AG20443 (cell line): Measurements from ENCODE around the gene TARS2.

Experiments used
- DNase-seq: peaks from one replicate; pipeline ENCODE4 v3.0.0; 2012; ENCODE audit warnings: low spot score, mixed read lengths

TARS2 gene

GRCh38 chr1:150536836-150537731 is 49.9 kb downstream of the TARS2 start:
- no peak for DNase-seq

- peak; percentile 88 for DNase-seq
Measured at GRCh38 chr1:150537732-150538684, 50.8 kb downstream of the TARS2 start.

- DNase-seq: peak; percentile 43
Measured at GRCh38 chr1:150543500-150544143, 56.4 kb downstream of the TARS2 start.

- no peak for DNase-seq
Measured at GRCh38 chr1:150544204-150544603, 57.0 kb downstream of the TARS2 start.

GRCh38 chr1:150545486-150546032 is 58.3 kb downstream of the TARS2 start:
- no peak for DNase-seq

- DNase-seq: no peak
Measured at GRCh38 chr1:150546294-150546937, 59.2 kb downstream of the TARS2 start.

GRCh38 chr1:150548324-150548631 is 61.1 kb downstream of the TARS2 start:
- no peak for DNase-seq

- DNase-seq: peak; percentile 80
Measured at GRCh38 chr1:150548632-150549495, 61.6 kb downstream of the TARS2 start, which contains the start of gene ADAMTSL4. Gene ADAMTSL4 (plus strand): TSS chr1:150549408. CDS start chr1:150552289, 2,881 bp downstream.

- DNase-seq: peak; percentile 66
Measured at GRCh38 chr1:150549496-150550221, 62.4 kb downstream of the TARS2 start.

- peak; percentile 35 for DNase-seq
Measured at GRCh38 chr1:150550222-150551050, 63.2 kb downstream of the TARS2 start.

GRCh38 chr1:150551051-150551783 is 64.0 kb downstream of the TARS2 start:
- peak; percentile 21 for DNase-seq

- no peak for DNase-seq
Measured at GRCh38 chr1:150551784-150552127, 64.5 kb downstream of the TARS2 start.

- peak; percentile 92 for DNase-seq
Measured at GRCh38 chr1:150552128-150552910, 65.1 kb downstream of the TARS2 start.

GRCh38 chr1:150552911-150553289 is 65.7 kb downstream of the TARS2 start:
- no peak for DNase-seq

- no peak for DNase-seq
Measured at GRCh38 chr1:150553392-150554085, 66.3 kb downstream of the TARS2 start.

- no peak for DNase-seq
Measured at GRCh38 chr1:150554086-150554452, 66.8 kb downstream of the TARS2 start.
